Measurements from ENCODE around the gene SYT5. TPM values are rescaled to one million over a fixed set of nuclear protein-coding genes. Genes with fewer than 3 reads are reported as not detected.

Gene SYT5
- not detected in 2 replicates for total RNA-seq (2014; rRNA removed; shearing (Covaris generic))
- polyA plus RNA-seq (2016; fragmentation: Nextera tagmentation; extraction: Ambion mirVana): 0.28 and 0.38 TPM in 2 replicates

DNA sequence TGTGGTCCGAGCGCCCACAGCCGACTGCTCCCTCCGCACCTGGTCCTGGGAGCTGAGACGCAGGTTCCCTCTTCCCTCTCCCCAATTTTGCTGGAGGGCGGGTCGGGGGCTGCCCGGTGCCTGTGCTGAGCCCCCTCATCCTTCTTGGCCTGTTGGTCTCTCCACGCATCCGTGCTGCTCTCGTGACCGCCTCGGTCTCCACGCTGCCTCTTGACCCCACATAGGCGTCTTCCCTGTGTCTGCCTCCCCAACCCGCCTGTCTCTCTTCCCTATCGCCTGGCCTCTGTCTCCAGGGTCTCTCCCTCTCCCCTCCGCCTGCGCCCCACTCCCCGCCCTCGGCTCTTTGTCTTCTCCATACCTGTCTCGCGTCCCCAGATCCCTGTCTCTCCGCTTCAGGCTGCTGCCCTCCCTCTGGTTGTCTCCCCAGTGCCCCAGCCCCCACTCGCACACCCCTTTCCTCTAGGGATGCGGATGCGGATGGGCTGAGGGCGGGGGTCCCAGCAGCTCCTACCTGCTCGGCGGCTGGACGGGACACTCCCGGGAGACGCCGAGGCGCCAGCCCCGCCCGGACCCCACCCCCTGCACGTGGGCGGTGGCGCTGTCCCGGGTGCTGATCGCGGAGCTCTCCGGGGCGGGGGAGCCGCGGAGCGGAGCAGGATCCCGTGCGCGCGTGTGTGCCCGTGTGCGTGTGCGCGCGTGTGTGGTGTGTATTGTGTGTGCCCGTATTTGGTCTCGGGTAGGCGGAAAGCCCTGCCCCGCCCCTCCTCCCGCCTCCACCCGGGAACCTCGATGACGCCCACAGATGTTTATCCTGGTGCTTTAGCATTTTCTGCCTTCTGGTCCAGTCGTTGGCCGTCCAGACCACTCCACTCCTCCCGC is at the start of gene SYT5:
SYT5 (minus strand) TSS at position 684 of the 879 bp plus-strand sequence. CDS start 1,248 bp downstream, outside the sequence.
- in situ Hi-C loops (cut with MboI): no loop called here
- peak within 1 kb of the TSS; percentile 65 for H3K4me2 ChIP-seq (ENCODE audit: unreplicated experiment)
- 0 out of 2 replicates have a peak within 1 kb of the TSS, but pooled peaks have one; percentile 30 for H2AFZ ChIP-seq
- peaks cover 6% of the 10 kb centered on the region; the same call in 1 of the 2 replicates for H3K27me3 ChIP-seq (replicated peaks; ENCODE audit: insufficient read depth)
- no peaks in the 10 kb centered on the region for H4K20me1 ChIP-seq (ENCODE audit: insufficient read depth)
- DNase-seq: peak; percentile 59
- TF ChIP-seq EZH2 (IDR thresholded peaks at IDR 0.05; ENCODE audit: insufficient read depth, poor library complexity, severe bottlenecking) (no peak), EZH2phosphoT487 (IDR thresholded peaks at IDR 0.05; ENCODE audit: insufficient read depth, low read depth) (no peak)
- H3K79me2 ChIP-seq (ENCODE audit: insufficient read depth): no peaks in the 10 kb centered on the region
- H3K27ac ChIP-seq: no peak within 1 kb of the TSS
- H3K4me3 ChIP-seq: peak within 1 kb of the TSS; percentile 58
- H3K9me2 ChIP-seq (ENCODE audit: insufficient read depth): no peaks in the 10 kb centered on the region
- H3F3A ChIP-seq (ENCODE audit: insufficient read depth): no peaks in the 10 kb centered on the region
- no peaks in the 10 kb centered on the region for H3K9me3 ChIP-seq (ENCODE audit: low read depth)
- 4% methylated on average over 49 to 59 of the region's 68 CpGs for WGBS, 2 experiments (ENCODE audit: low coverage in 1 of 2, low lambda C conversion rate in 2 of 2, missing lambda C conversion rate in 2 of 2)
- H3K36me3 ChIP-seq (ENCODE audit: low read depth): no peaks in the 10 kb centered on the region
- 0 out of 2 replicates have a peak, but pooled peaks cover 6% of the 10 kb centered on the region for H3K4me1 ChIP-seq (ENCODE audit: insufficient read depth)
- peak within 1 kb of the TSS; percentile 52; the same call in 1 of the 2 replicates for H3K9ac ChIP-seq

DNA sequence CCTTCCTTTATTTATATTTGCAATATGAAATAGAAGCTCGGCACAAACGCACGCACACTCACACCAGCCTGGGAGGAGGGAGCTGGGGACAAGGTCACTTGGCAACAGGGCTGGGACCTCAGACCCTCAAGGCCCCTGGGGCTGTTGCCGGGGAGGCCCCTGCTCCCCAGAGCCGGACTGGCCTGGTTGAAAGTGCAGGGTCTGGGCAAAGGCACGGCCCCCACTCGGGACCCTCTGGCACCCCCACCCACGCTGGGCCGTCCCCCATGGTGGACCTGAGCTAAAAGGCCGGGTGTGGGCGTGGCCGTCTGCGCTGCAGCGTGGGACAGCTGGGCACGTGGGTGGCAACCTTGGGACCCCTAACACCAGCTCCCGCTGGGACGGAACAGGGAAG is 49.7 kb upstream of the SYT5 start:
- no peaks in the 10 kb centered on the region for H3K9me3 ChIP-seq (ENCODE audit: low read depth)
- H4K20me1 ChIP-seq (ENCODE audit: insufficient read depth): no peaks in the 10 kb centered on the region
- 92 to 93% methylated on average over 15 to 17 of the region's 17 CpGs for WGBS, 2 experiments (ENCODE audit: low coverage in 1 of 2, low lambda C conversion rate in 2 of 2, missing lambda C conversion rate in 2 of 2)
- DNase-seq: no peak
- no peaks in the 10 kb centered on the region for H3K27me3 ChIP-seq (replicated peaks; ENCODE audit: insufficient read depth)
- no peaks in the 10 kb centered on the region for H3F3A ChIP-seq (ENCODE audit: insufficient read depth)
- H3K4me2 ChIP-seq (ENCODE audit: unreplicated experiment): no peak overlapping the region
- H2AFZ ChIP-seq: no peak overlapping the region
- H3K27ac ChIP-seq: no peak overlapping the region
- no peak overlapping the region for H3K4me3 ChIP-seq
- peaks cover 10% of the 10 kb centered on the region; the same call in 1 of the 2 replicates for H3K36me3 ChIP-seq (ENCODE audit: low read depth)
- H3K9ac ChIP-seq: no peak overlapping the region
- no peaks in the 10 kb centered on the region for H3K9me2 ChIP-seq (ENCODE audit: insufficient read depth)
- TF ChIP-seq EZH2phosphoT487 (IDR thresholded peaks at IDR 0.05; ENCODE audit: insufficient read depth, low read depth) (no peak), EZH2 (IDR thresholded peaks at IDR 0.05; ENCODE audit: insufficient read depth, poor library complexity, severe bottlenecking) (no peak)
- no peaks in the 10 kb centered on the region; the same call in 1 of the 2 replicates for H3K79me2 ChIP-seq (ENCODE audit: insufficient read depth)
- in situ Hi-C loops (cut with MboI): no loop called here
- H3K4me1 ChIP-seq (ENCODE audit: insufficient read depth): no peaks in the 10 kb centered on the region

DNA sequence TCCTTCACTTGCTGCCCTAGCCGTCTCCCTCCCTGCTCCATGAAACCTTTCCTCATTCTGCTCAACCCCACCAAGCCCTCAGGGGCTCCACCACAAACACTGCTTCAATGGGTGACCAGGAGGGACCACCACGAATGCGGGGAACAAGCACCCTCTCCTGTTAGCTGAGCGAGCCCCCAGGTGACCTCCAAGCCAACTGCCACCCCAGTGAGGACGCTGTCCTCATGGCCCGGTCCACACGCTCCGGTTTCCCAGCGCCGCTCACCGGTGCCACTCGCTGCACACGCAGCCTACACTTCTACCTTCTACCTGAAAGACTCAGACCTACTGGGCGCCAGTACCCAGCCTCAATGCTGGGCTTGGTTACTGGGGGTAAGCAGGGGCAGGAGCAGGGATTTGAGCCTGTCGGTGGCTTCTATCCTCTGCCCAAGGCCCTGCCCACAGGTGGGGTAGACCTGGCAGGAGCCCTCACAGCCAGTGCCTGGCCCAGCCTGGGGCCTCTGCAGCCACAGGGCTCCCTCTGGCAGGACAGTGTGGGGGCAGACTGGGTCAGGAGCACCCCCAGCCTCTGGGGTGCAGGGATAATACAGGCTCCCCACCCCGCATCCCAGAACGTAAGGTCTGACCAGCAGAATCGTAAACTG is 49.2 kb upstream of the SYT5 start:
- TF ChIP-seq EZH2phosphoT487 (IDR thresholded peaks at IDR 0.05; ENCODE audit: insufficient read depth, low read depth): no peak
- TF ChIP-seq EZH2 (IDR thresholded peaks at IDR 0.05; ENCODE audit: insufficient read depth, poor library complexity, severe bottlenecking): no peak
- no peak overlapping the region for H2AFZ ChIP-seq
- no peak overlapping the region for H3K4me3 ChIP-seq
- H3K27ac ChIP-seq: no peak overlapping the region
- no peaks in the 10 kb centered on the region for H3K27me3 ChIP-seq (replicated peaks; ENCODE audit: insufficient read depth)
- H3K79me2 ChIP-seq (ENCODE audit: insufficient read depth): no peaks in the 10 kb centered on the region; the same call in 1 of the 2 replicates
- 91 to 95% methylated on average over 18 of the region's 18 CpGs for WGBS, 2 experiments (ENCODE audit: low coverage in 1 of 2, low lambda C conversion rate in 2 of 2, missing lambda C conversion rate in 2 of 2)
- H3F3A ChIP-seq (ENCODE audit: insufficient read depth): no peaks in the 10 kb centered on the region
- no peaks in the 10 kb centered on the region for H3K9me3 ChIP-seq (ENCODE audit: low read depth)
- no peak overlapping the region for H3K9ac ChIP-seq
- no peaks in the 10 kb centered on the region for H3K4me1 ChIP-seq (ENCODE audit: insufficient read depth)
- DNase-seq: no peak
- no peaks in the 10 kb centered on the region for H4K20me1 ChIP-seq (ENCODE audit: insufficient read depth)
- in situ Hi-C loops (cut with MboI): no loop called here
- H3K36me3 ChIP-seq (ENCODE audit: low read depth): peaks cover 10% of the 10 kb centered on the region; the same call in 1 of the 2 replicates
- H3K4me2 ChIP-seq (ENCODE audit: unreplicated experiment): no peak overlapping the region
- H3K9me2 ChIP-seq (ENCODE audit: insufficient read depth): no peaks in the 10 kb centered on the region

DNA sequence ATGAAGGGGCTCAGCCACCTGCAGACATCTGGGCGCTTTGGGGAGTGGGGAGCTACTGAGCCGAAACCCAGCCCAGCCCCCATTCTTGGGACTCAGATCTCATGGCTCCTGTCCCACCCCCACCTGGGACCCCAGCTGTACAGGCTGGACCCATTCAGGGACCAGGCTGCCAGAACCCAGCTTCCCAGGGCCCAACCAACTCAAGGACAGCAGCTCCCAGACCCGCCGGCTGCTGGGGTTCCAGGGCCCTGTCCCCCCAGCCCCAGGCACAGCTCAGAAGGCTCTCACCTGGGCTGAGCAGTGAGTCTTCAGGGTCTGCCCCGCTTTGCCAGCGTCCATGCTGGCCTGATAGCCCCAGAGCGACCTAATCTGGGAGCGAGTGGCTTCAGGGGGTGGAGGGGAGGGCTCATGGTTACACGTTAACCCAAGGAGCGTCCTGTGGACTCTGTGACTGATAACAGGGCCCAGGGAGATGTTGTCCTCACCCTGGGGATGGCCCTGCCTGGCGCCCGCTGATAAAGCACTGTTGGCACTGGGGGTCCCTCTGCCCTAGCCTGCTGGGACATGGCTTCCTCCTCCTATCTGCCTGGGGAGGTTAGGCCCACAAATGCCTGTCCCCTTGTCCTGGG is 48.4 kb upstream of the SYT5 start, which contains the start of gene TMEM86B:
TMEM86B (minus strand) TSS at position 361 of the 629 bp plus-strand sequence; CDS start at position 339, 22 bp downstream.
- Histone ChIP-seq H3K4me2 (ENCODE audit: unreplicated experiment) (no peak within 1 kb of the TSS), H3K27me3 (replicated peaks; ENCODE audit: insufficient read depth) (no peaks in the 10 kb centered on the region), H3K9me3 (ENCODE audit: low read depth) (no peaks in the 10 kb centered on the region), H3K79me2 (ENCODE audit: insufficient read depth) (no peaks in the 10 kb centered on the region; the same call in 1 of the 2 replicates), H3K4me1 (ENCODE audit: insufficient read depth) (no peaks in the 10 kb centered on the region), H4K20me1 (ENCODE audit: insufficient read depth) (no peaks in the 10 kb centered on the region), H3K27ac (no peak within 1 kb of the TSS), H3K9ac (no peak within 1 kb of the TSS), H3F3A (ENCODE audit: insufficient read depth) (no peaks in the 10 kb centered on the region), H3K36me3 (ENCODE audit: low read depth) (0 out of 2 replicates have a peak, but pooled peaks cover 7% of the 10 kb centered on the region), H3K4me3 (no peak within 1 kb of the TSS), H2AFZ (no peak within 1 kb of the TSS), H3K9me2 (ENCODE audit: insufficient read depth) (no peaks in the 10 kb centered on the region)
- TF ChIP-seq EZH2 (IDR thresholded peaks at IDR 0.05; ENCODE audit: insufficient read depth, poor library complexity, severe bottlenecking): no peak
- TF ChIP-seq EZH2phosphoT487 (IDR thresholded peaks at IDR 0.05; ENCODE audit: insufficient read depth, low read depth): no peak
- 92 to 95% methylated on average over 11 to 12 of the region's 12 CpGs for WGBS, 2 experiments (ENCODE audit: low coverage in 1 of 2, low lambda C conversion rate in 2 of 2, missing lambda C conversion rate in 2 of 2)
- in situ Hi-C loops (cut with MboI): no loop called here
- DNase-seq: no peak

Data from GM23248 (cell line).